BJ (cell line): Measurements from ENCODE around the gene DIP2A. TPM values are rescaled to one million over a fixed set of nuclear protein-coding genes. Genes with fewer than 3 reads are reported as not detected.

Source experiments
- CTCF ChIA-PET: fragments of 350-600 bp; formaldehyde crosslinking; extraction: SDS; loops from one replicate; lab custom pipeline; 2021; ENCODE audit warnings: antibody characterized with exemption, inconsistent platforms; lab: Yijun Ruan, JAX
- POLR2A ChIA-PET: fragments of 300-600 bp; sonication (Branson Sonifier 250); formaldehyde crosslinking; extraction: SDS; loops from one replicate; lab custom pipeline; 2021; ENCODE audit warnings: antibody characterized with exemption; lab: Charles Lee
- DNase-seq: peaks from one replicate; pipeline ENCODE4 v3.0.0-alpha.2; 2011; ENCODE audit warnings: low read depth
- H3K27me3 ChIP-seq: 2 replicates; pipeline ENCODE4 v1.6.0; 2011; ENCODE audit warnings: low read length; ENCODE audit not compliant: control insufficient read depth, insufficient read depth
- H3K36me3 ChIP-seq: 2 replicates; pipeline ENCODE4 v1.5.1; 2011; ENCODE audit warnings: low read length; ENCODE audit not compliant: control insufficient read depth, insufficient read depth
- H3K4me3 ChIP-seq: 2 replicates; pipeline ENCODE4 v1.5.1; 2011; ENCODE audit warnings: low read depth, mild to moderate bottlenecking, control low read depth, low read length
- polyA plus RNA-seq: library from polyadenylated mRNA; depleted of rRNA; stranded (reverse); fragments of >200 nt; gene quantifications from 2 replicates; pipeline ENCODE4 v1.2.3, GENCODE V29; 2011
- TF ChIP-seq, protein P1 (sequence below): IDR thresholded peaks from 2 replicates; pipeline ENCODE4 v1.5.1; 2011; ENCODE audit warnings: low read depth, mild to moderate bottlenecking, control low read depth, inconsistent platforms, low read length, moderate library complexity; ENCODE audit not compliant: insufficient read depth

DIP2A gene
- polyA plus RNA-seq, 1 experiment: 18.7 TPM

DNA sequence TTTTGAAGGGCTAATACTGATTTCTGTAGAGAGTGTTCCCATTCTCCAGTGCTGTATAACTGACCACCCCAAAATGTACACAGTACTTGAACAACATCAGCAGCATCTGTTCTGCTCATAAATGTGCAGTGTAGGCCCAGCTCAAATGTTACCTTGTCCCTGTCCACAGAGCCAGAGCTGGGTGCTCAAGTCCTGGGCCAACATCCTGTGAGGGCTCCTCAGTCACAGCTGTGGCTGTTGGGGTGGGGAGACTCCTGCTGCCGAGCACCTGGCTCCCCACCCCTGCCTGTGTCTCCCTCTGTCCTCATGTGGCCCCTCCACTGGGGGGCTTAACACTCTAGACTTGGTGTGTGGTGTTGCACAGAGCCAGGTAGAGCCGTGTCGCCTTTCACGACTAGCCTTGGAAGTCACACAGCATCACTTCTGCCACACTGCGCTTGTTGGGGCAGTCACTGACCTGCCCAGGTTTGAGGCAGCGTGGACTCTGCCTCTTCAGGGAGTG lies 30.5 kb downstream of the DIP2A start:
- Histone ChIP-seq H3K27me3 (no peaks in the 10 kb centered on the region), H3K36me3 (0 out of 2 replicates have a peak, but pooled peaks cover 1% of the 10 kb centered on the region), H3K4me3 (no peak overlapping the region)
- DNase-seq: no peak
- ChIA-PET CTCF (interaction anchor here (2.8 kb wide), 1 partner anchor 12 kb away, joined by 10 read pairs; no protein-coding TSS in a partner anchor), POLR2A (no interaction called here)
- TF ChIP-seq, protein P1, sequence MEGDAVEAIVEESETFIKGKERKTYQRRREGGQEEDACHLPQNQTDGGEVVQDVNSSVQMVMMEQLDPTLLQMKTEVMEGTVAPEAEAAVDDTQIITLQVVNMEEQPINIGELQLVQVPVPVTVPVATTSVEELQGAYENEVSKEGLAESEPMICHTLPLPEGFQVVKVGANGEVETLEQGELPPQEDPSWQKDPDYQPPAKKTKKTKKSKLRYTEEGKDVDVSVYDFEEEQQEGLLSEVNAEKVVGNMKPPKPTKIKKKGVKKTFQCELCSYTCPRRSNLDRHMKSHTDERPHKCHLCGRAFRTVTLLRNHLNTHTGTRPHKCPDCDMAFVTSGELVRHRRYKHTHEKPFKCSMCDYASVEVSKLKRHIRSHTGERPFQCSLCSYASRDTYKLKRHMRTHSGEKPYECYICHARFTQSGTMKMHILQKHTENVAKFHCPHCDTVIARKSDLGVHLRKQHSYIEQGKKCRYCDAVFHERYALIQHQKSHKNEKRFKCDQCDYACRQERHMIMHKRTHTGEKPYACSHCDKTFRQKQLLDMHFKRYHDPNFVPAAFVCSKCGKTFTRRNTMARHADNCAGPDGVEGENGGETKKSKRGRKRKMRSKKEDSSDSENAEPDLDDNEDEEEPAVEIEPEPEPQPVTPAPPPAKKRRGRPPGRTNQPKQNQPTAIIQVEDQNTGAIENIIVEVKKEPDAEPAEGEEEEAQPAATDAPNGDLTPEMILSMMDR: no peak

DNA sequence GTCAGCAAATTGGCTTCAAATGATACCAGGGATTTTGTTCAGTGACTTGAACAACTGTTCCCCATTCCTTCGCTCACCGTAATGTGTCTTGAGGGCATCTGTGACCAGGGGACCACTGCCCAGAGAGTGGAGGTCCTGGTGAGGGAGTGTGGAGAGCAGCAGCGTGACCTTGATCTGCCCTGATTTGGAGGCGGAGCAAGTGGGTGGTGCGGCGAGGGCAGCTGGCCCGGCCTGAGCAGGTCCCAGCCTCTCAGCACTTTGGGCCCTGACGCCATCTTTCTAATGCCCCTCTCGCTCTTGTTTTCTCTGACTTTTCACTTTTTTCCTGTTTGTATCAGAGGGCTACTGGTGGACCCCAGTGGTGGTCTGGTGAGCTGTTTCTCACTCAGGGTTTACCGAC lies 31.1 kb downstream of the DIP2A start:
- CTCF ChIA-PET: interaction anchor here (2.8 kb wide), 1 partner anchor 11 kb away, joined by 10 read pairs; no protein-coding TSS in a partner anchor
- DNase-seq: no peak
- TF ChIP-seq, protein P1: no peak
- Histone ChIP-seq H3K4me3 (no peak overlapping the region), H3K36me3 (0 out of 2 replicates have a peak, but pooled peaks cover 1% of the 10 kb centered on the region), H3K27me3 (no peaks in the 10 kb centered on the region)
- POLR2A ChIA-PET: no interaction called here

DNA sequence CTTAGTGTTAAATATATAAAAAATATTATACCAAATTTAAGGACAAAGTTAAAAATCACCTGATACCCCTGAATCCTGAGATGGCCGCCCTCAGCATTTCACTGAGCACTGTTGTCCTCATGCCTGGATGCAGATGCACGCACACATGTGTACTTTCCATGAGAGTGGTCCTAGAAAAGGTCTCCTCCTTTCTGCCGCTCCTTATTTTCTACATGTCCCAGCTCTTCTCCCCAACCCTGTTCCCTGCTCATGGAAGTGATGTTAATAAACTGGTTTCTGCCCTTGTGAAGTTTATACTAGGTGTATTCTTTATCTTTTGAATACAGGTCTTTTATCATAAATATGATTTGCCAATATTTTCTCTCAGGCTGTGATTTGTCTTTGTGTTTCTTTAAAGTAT lies 32.9 kb downstream of the DIP2A start:
- Histone ChIP-seq H3K4me3 (no peak overlapping the region), H3K36me3 (0 out of 2 replicates have a peak, but pooled peaks cover 1% of the 10 kb centered on the region), H3K27me3 (no peaks in the 10 kb centered on the region)
- ChIA-PET POLR2A (no interaction called here), CTCF (interaction anchor here (0.8 to 2.8 kb wide), 2 partner anchors 10 to 14 kb away, joined by 3 to 10 read pairs; no protein-coding TSS in a partner anchor)
- TF ChIP-seq, protein P1: no peak
- no peak for DNase-seq

DNA sequence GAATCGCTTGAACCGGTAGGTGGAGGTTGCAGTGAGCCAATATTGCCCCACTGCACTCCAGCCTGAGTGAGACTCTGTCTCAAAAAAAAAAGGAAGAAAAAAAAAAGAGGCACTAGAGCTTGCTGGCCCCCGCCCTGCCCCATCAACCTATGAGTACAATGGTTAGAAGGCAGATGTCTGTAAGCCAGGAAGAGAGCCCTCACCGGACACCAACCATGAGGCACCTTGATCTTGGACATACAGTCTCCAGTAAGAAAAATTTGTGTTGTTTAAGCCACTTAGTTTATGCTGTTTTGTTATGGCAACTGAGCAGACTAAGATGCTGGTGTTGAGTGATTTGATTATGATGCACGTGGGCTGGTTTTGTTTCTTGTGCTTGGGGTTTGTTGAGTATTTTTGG lies 34.2 kb downstream of the DIP2A start:
- H3K4me3 ChIP-seq: no peak overlapping the region
- CTCF ChIA-PET: interaction anchor here (0.6 kb wide), 1 partner anchor 33 kb away, joined by 3 read pairs; no protein-coding TSS in a partner anchor
- DNase-seq: no peak
- no peaks in the 10 kb centered on the region for H3K27me3 ChIP-seq
- TF ChIP-seq, protein P1: no peak
- POLR2A ChIA-PET: no interaction called here
- H3K36me3 ChIP-seq: peaks cover 1% of the 10 kb centered on the region; the same call in 1 of the 2 replicates

DNA sequence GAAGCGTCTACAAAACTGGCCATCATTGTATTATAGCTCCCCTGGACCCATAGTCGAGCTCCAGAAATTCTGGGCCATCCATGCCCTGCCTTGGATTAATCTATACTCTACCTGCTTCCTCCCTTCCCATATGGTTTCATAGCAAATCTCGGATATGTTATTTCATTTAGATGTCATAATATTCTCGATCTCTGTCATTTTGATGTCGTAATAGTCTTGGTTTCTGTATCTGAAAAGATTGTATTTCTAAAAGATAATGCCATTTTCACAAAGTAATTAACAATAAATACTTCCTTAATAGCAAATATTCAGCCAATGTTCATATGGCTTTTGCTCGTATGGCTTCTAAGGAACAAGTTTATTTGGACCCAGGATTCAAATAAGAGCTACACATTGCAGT lies 35.1 kb downstream of the DIP2A start:
- Histone ChIP-seq H3K4me3 (no peak overlapping the region), H3K36me3 (peaks cover 8% of the 10 kb centered on the region), H3K27me3 (no peaks in the 10 kb centered on the region)
- ChIA-PET CTCF (no interaction called here), POLR2A (no interaction called here)
- TF ChIP-seq, protein P1: no peak
- DNase-seq: no peak
